IMR-90 (cell line): ENCODE results near the gene CPSF4L. TPM values are rescaled to one million over a fixed set of nuclear protein-coding genes. Genes with fewer than 3 reads are reported as not detected.
A peak's percentile ranks its signal among the peaks of the same experiment; 100 is the strongest.

Experiments used
- ATAC-seq: fragments of 200-7000 bp; cut with Tn5 transposase; 2 replicates; pipeline ENCODE4 v1.9.1; 2020; ENCODE audit warnings: low read depth, mild to moderate bottlenecking, moderate library complexity
- BruUV-seq: library from RNA; stranded (reverse); fragments of 400-500 nt; replicated peaks from 2 replicates; lab custom pipeline; 2021; lab: Mats Ljungman, UMichigan
- CTCF ChIA-PET: fragments of 300-600 bp; formaldehyde crosslinking; extraction: SDS; loops from one replicate; lab custom pipeline; 2021; ENCODE audit warnings: antibody characterized with exemption; lab: Yijun Ruan, JAX
- POLR2A ChIA-PET: fragments of 300-600 bp; sonication (Branson Sonifier 250); formaldehyde crosslinking; loops from one replicate; lab custom pipeline; 2022; ENCODE audit warnings: antibody characterized with exemption; ENCODE audit not compliant: unreplicated experiment; lab: Charles Lee
- DNase-seq: peaks from one replicate; pipeline ENCODE4 v3.0.0; 2013
- H2AFZ ChIP-seq: replicated peaks from 2 replicates; pipeline ENCODE3; 2013; ENCODE audit warnings: low read length, mild to moderate bottlenecking; ENCODE audit not compliant: poor library complexity
- H2AK5ac ChIP-seq: 2 replicates; pipeline ENCODE4 v1.6.1; 2013; ENCODE audit warnings: low read depth, low read length, inconsistent platforms
- H2AK9ac ChIP-seq: replicated peaks from 2 replicates; pipeline ENCODE3; 2013; ENCODE audit warnings: mild to moderate bottlenecking, low read depth, low read length, moderate library complexity; ENCODE audit not compliant: poor library complexity
- H2BK120ac ChIP-seq: 2 replicates; pipeline ENCODE4 v1.6.1; 2013; ENCODE audit warnings: low read depth, low read length, inconsistent platforms
- H2BK15ac ChIP-seq: 3 replicates; pipeline ENCODE4 v1.6.1; 2013; ENCODE audit warnings: low read depth, low read length, inconsistent platforms
- H2BK20ac ChIP-seq: 2 replicates; pipeline ENCODE4 v1.6.1; 2013; ENCODE audit warnings: low read depth, mild to moderate bottlenecking, inconsistent platforms, low read length, moderate library complexity
- H2BK5ac ChIP-seq: 2 replicates; pipeline ENCODE4 v1.6.1; 2013; ENCODE audit warnings: mild to moderate bottlenecking, low read depth, low read length, inconsistent platforms; ENCODE audit not compliant: poor library complexity, severe bottlenecking
- H3K14ac ChIP-seq: replicated peaks from 2 replicates; pipeline ENCODE4 v1.6.1; 2013; ENCODE audit warnings: low read depth, low read length, inconsistent platforms
- H3K18ac ChIP-seq: 2 replicates; pipeline ENCODE4 v1.6.1; 2013; ENCODE audit warnings: low read depth, low read length, control low read depth
- H3K23ac ChIP-seq: 2 replicates; pipeline ENCODE4 v1.6.1; 2013; ENCODE audit warnings: low read depth, low read length, inconsistent platforms
- H3K27ac ChIP-seq: 2 replicates; pipeline ENCODE4 v1.5.1; 2013; ENCODE audit warnings: mild to moderate bottlenecking, control low read depth, low read length; ENCODE audit not compliant: insufficient read depth
- H3K27me3 ChIP-seq: 2 replicates; pipeline ENCODE4 v1.6.1; 2013; ENCODE audit warnings: low read length; ENCODE audit not compliant: control insufficient read depth, insufficient read depth
- H3K36me3 ChIP-seq: 2 replicates; pipeline ENCODE4 v1.6.1; 2013; ENCODE audit warnings: low read length, mixed read lengths; ENCODE audit not compliant: control insufficient read depth, insufficient read depth
- H3K4ac ChIP-seq: 2 replicates; pipeline ENCODE4 v1.6.1; 2013; ENCODE audit warnings: low read depth, low read length, inconsistent platforms
- H3K4me1 ChIP-seq: 2 replicates; pipeline ENCODE4 v1.6.1; 2013; ENCODE audit warnings: low read length, mixed read lengths; ENCODE audit not compliant: control insufficient read depth, insufficient read depth
- H3K4me2 ChIP-seq: 2 replicates; pipeline ENCODE4 v1.6.1; 2013; ENCODE audit warnings: low read depth, mild to moderate bottlenecking, control low read depth, low read length, moderate library complexity
- H3K4me3 ChIP-seq: 2 replicates; pipeline ENCODE4 v1.5.1; 2013; ENCODE audit warnings: low read depth, mild to moderate bottlenecking, control low read depth, low read length, moderate library complexity; ENCODE audit not compliant: insufficient read depth
- H3K56ac ChIP-seq: 2 replicates; pipeline ENCODE4 v1.6.1; 2013; ENCODE audit warnings: low read length, inconsistent platforms; ENCODE audit not compliant: insufficient read depth; ENCODE audit errors: extremely low read depth
- H3K79me1 ChIP-seq, 2 experiments: 2 replicates each; pipeline ENCODE4 v1.6.1; 2013; ENCODE audit warnings: low read length in 2 of 2, inconsistent platforms in 1 of 2, low read depth in 1 of 2
- H3K9ac ChIP-seq: 2 replicates; pipeline ENCODE4 v1.6.1; 2013; ENCODE audit warnings: low read depth, low read length, control low read depth
- H3K9me1 ChIP-seq: 2 replicates; pipeline ENCODE4 v1.6.1; 2013; ENCODE audit warnings: low read length, inconsistent platforms; ENCODE audit not compliant: insufficient read depth
- H3K9me3 ChIP-seq: 2 replicates; pipeline ENCODE4 v1.6.1; 2013; ENCODE audit warnings: low read length; ENCODE audit not compliant: control insufficient read depth, insufficient read depth
- H4K20me1 ChIP-seq: 2 replicates; pipeline ENCODE4 v1.6.1; 2013; ENCODE audit warnings: low read length, inconsistent platforms; ENCODE audit not compliant: insufficient read depth
- H4K5ac ChIP-seq: 2 replicates; pipeline ENCODE4 v1.6.1; 2013; ENCODE audit warnings: mild to moderate bottlenecking, low read depth, low read length, control low read depth
- H4K8ac ChIP-seq, 2 experiments: 2 replicates each; pipeline ENCODE4 v1.6.1; 2013; ENCODE audit warnings: low read depth in 2 of 2, low read length in 2 of 2, control low read depth in 1 of 2, inconsistent platforms in 1 of 2
- H4K91ac ChIP-seq: 2 replicates; pipeline ENCODE4 v1.6.1; 2013; ENCODE audit warnings: low read depth, low read length, inconsistent platforms; ENCODE audit not compliant: insufficient read depth
- RCOR1 ChIP-seq: IDR thresholded peaks from 2 replicates; pipeline ENCODE4 v1.6.1; 2012; ENCODE audit warnings: mild to moderate bottlenecking, low read length, improper control_type of control experiment; ENCODE audit not compliant: insufficient replicate concordance
- WGBS, 2 experiments: methylation state at CpG; one replicate each; pipeline versions ENCODE4 v1.1.5 to v1.1.7; 2013; ENCODE audit warnings: missing lambda C conversion rate in 2 of 2; ENCODE audit not compliant: insufficient read length in 1 of 2; ENCODE audit errors: extremely low coverage in 2 of 2; 5-methylcytosine and 5-hydroxymethylcytosine counted together
- dilution Hi-C: fragments of 300-500 bp; cut with HindIII; formaldehyde crosslinking; loops from one replicate; pipeline ENCODE4 v1.14.3; 2018; ENCODE audit warnings: low sequenced_read_pairs; ENCODE audit not compliant: unreplicated experiment
- in situ Hi-C: fragments of 300-500 bp; cut with MboI; formaldehyde crosslinking; loops from 3 replicates; pipeline ENCODE4 v1.14.3; 2019; ENCODE audit warnings: low sequenced_read_pairs, inconsistent platforms, mixed read lengths
- intact Hi-C: fragments of 100-400 bp; cut with micrococcal nuclease; formaldehyde crosslinking; loops from 2 replicates; pipeline ENCODE4 v1.10.0; 2022
- polyA plus RNA-seq, 3 experiments: library from polyadenylated mRNA; depleted of rRNA; stranded (reverse); fragments of >200 nt; gene quantifications; 2 replicates each; pipeline ENCODE4 v1.2.3, GENCODE V29; 2012; ENCODE audit warnings: low replicate concordance in 1 of 3
- total RNA-seq: library from RNA; depleted of rRNA; stranded (reverse); fragments of >200 nt; gene quantifications from 2 replicates; pipeline ENCODE4 v1.2.3, GENCODE V29; 2012

The CPSF4L gene
- total and polyA plus RNA-seq, 2 of the 4 experiments (the other 2 are of a cell fraction) = not detected

- Histone ChIP-seq H3K9me3 (no peaks in the 10 kb centered on the region), H2BK5ac (no peak overlapping the region), H3K4me3 (no peak overlapping the region), H3K79me1 (peaks cover 3 to 25% of the 10 kb centered on the region in 2 experiments; a peak in 3 of 4 replicates), H3K27me3 (no peaks in the 10 kb centered on the region), H3K4me1 (peaks cover 6% of the 10 kb centered on the region; the same call in 1 of the 2 replicates), H2AFZ (peak overlapping the region; percentile 53), H3K4me2 (no peak overlapping the region), H3K18ac (no peak overlapping the region), H3K9me1 (no peaks in the 10 kb centered on the region; the same call in 1 of the 2 replicates), H3K36me3 (peaks cover 12% of the 10 kb centered on the region; the same call in 1 of the 2 replicates), H4K5ac (no peak overlapping the region), H3K27ac (no peak overlapping the region), H4K20me1 (peaks cover 7% of the 10 kb centered on the region), H3K9ac (no peak overlapping the region), H2AK5ac (no peak overlapping the region), H2BK20ac (no peak overlapping the region), H2BK15ac (no peak overlapping the region), H2AK9ac (no peak overlapping the region), H3K56ac (no peak overlapping the region), H3K14ac (no peak overlapping the region), H3K4ac (no peak overlapping the region), H4K91ac (no peak overlapping the region), H2BK120ac (no peak overlapping the region), H3K23ac (no peak overlapping the region), H4K8ac (no peak overlapping the region)
- ChIA-PET CTCF (interaction anchor here (1.0 kb wide), 1 partner anchor 23 kb away, joined by 4 read pairs; no protein-coding TSS in a partner anchor), POLR2A (no interaction called here)
- 78% methylated on average over 4 of the region's 14 CpGs; no CpG with 5 or more reads in 1 of the 2 experiments for WGBS, 2 experiments
- DNase-seq = no peak
- BruUV-seq = no TSS peak
- intact Hi-C loops = no loop called here
- ATAC-seq = no peak
- no peak for TF ChIP-seq RCOR1
- dilution Hi-C loops = no loop called here
- in situ Hi-C loops = no loop called here
Measured at GRCh38 chr17:73278465-73279453, 17.1 kb upstream of the CPSF4L start.
